SK-N-DZ (cell line): ENCODE data around the gene TFE3.
"Not testable (repeated sequence)": the region's sequence is repeated elsewhere in the genome, so short reads cannot be mapped to it uniquely, and the experiment has no call there.

Source experiments
- DNase-seq: peaks from one replicate; pipeline ENCODE4 v3.0.0-alpha.2; 2015; ENCODE audit warnings: low spot score
- small RNA-seq, 2 experiments: library from RNA; depleted of rRNA; stranded (forward); fragments of <200 nt; gene quantifications; one replicate each; pipeline ENCODE3, GENCODE V24; 2014

The TFE3 gene

DNA sequence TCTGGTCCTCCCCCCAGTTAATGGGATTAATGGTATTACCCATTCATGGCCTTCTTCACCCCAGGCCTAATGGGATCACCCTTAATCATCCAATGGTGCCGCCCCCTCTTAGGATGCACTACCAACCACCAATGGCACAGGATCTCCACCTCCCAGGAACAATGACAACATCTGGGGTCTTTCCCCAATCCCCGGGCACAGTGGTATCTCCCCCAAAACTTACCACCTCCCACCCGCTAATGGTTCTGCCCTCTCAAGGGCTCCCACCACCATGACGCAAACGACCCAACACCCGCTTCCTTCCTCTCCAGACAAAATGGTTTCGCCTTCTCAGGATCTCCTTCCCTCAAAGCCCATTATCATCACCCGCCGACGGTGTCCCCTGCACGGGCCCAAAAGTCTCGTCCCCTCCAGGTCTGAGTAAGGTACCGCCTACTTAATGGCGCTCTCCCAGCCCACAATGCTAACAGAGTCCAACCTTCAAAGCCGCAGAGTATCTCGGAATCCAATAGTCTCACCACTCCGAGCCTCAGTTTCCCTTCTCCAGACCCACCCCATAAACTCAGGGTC lies 41.6 kb downstream of the TFE3 start:
- DNase-seq, result peak; percentile 29

- no peak for DNase-seq
Observed at GRCh38 chrX:49000636-49001035, 42.5 kb downstream of the TFE3 start.

DNA sequence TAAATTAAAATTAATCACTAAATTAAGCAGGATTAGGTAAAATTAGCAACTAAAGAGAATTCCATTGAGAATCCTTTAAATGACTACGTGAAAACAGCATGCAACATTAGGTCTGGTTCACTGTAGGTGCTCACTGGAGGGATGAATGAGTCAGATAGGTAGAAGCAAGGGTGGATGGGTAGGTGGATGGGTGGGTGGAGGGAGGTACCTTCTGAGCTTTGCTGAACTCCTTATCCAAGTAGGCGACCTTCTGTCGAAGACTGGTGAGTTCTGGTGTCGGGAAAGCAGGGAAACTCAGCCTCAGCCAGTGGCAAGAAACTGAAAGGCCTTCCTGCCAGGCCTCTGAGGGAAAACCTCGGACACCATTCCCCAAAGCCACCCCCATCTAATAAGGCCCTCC lies 44.1 kb downstream of the TFE3 start:
- DNase-seq, result no peak

- no peak for DNase-seq
Observed at GRCh38 chrX:48998391-48998790, 44.8 kb downstream of the TFE3 start.

GRCh38 chrX:48997865-48998264 lies 45.3 kb downstream of the TFE3 start:
- no peak for DNase-seq

DNA sequence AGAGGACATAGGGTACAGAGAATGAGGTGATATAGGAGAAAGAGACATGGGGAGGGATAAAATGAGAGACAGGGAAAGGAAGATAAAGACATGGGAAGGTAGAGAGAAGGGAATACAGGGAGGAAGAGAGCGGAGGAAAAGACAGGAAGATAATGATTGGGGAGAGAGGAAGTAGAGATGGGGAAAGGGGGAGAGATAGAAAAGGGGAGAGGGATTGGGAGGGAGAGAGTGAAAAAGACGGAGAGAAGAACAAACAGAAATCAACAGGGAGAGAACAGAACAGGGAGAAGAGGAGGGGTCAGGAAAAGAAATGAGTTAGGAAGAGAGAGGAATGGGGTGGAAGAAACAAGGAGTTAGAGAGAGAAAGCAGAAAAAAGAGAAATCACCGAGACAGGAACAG lies 45.7 kb downstream of the TFE3 start:
- DNase-seq, result no peak

GRCh38 chrX:48996969-48997368 lies 46.2 kb downstream of the TFE3 start:
- DNase-seq, result no peak

DNA sequence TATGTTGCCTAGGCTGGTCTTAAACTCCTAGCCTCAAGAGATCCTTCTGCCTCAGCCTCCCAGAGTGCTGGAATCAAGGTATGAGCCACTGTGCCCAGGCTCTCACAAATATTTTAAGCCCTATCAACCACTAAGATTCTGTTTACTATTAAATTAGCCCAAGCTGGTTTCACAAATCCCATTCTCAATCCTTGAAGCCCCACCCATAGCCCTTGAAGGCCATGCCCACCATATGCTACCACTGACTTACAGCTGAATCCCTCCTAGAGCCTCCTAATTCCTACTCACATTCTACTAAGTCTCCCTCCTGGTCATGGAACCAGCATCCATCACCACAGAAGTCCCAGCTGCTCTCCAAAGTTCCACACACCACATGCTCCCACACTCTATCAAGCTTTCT lies 50.8 kb downstream of the TFE3 start:
- no peak for DNase-seq

GRCh38 chrX:48989483-48989882 lies 53.7 kb downstream of the TFE3 start:
- no peak for DNase-seq

- no peak for DNase-seq
Observed at GRCh38 chrX:48983896-48984295, 59.3 kb downstream of the TFE3 start.

GRCh38 chrX:48983081-48983480 lies 60.1 kb downstream of the TFE3 start:
- no peak for DNase-seq

DNA sequence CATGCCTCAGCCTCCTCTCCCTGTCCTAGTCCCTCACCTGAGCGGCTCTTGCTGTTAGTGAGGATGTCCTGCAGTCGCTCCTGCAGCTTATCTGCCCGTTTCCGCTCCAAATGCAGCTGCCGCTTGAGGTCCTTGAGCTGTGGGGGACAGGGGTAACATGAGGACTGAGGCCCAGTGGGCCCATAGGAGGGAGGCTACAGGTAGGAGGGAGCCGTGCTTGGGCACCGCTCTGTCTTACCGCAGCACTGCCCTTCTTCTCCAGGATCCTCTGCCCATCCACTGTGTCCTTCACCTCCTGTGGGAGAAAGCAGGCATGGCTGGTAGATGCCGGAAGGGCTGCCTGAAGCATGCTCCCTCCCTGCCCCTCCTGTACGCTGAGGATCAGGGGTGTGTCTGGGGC lies 62.0 kb downstream of the TFE3 start:
- DNase-seq, result no peak

DNA sequence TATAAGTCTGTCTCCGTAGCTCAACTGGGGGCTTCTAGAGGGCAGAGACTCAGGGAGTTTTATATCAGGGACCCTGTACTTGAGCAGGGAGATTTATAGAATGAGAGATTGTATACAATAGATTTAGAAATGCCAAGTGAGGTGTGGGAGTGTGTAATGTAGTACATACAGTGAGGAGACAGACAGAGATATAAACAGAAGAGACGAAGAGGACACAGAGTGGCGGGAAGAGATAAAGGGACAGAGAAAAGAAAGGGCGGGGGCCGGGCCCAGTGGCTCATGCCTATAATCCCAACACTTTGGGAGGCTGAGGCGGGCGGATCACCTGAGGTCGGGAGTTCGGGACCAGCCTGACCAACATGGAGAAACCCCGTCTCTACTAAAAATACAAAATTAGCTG lies 62.8 kb downstream of the TFE3 start:
- not testable (repeated sequence) for DNase-seq

Small RNA genes lying within 50 kb of the gene (small RNA-seq; reads per million reads assigned to genes)
- 0.62 to 1.4 reads per million in 2 experiments for gene RNU4-52P
